Measurements from ENCODE around the gene RALB. TPM values are rescaled to one million over a fixed set of nuclear protein-coding genes. Genes with fewer than 3 reads are reported as not detected.

RALB gene
- polyA plus RNA-seq, 1 donor (not counting 4 experiments of a cell fraction or from before 2014, with no cell fraction given), result 80.8 TPM

DNA sequence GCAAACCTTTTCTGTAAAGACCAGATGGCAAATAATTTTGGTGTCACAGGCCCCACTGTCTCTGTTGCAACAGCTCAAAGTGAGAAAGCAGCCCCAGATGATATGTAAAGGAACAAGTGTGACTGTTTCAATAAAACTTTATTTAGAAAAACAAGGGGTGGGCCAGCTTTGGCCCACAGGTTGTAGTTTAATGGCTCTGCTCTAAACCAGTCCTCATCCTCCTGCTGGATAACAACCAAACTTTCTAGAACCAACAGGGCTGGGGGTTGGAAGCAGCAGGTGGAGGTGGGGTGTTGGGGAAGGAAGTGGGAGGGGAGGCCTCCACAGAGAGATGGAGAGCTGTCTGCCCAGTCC lies 64.5 kb downstream of the RALB start:
- FAIRE-seq (no peak), DNase-seq (ENCODE audit: low read depth, low spot score) (no peak)
- H3K9me3 ChIP-seq (ENCODE audit: control insufficient read depth, low read depth, low read length), result no peaks in the 10 kb centered on the region
- TF ChIP-seq EZH2 (IDR thresholded peaks at IDR 0.05; ENCODE audit: low read length), result no peak
- TF ChIP-seq, protein P1, sequence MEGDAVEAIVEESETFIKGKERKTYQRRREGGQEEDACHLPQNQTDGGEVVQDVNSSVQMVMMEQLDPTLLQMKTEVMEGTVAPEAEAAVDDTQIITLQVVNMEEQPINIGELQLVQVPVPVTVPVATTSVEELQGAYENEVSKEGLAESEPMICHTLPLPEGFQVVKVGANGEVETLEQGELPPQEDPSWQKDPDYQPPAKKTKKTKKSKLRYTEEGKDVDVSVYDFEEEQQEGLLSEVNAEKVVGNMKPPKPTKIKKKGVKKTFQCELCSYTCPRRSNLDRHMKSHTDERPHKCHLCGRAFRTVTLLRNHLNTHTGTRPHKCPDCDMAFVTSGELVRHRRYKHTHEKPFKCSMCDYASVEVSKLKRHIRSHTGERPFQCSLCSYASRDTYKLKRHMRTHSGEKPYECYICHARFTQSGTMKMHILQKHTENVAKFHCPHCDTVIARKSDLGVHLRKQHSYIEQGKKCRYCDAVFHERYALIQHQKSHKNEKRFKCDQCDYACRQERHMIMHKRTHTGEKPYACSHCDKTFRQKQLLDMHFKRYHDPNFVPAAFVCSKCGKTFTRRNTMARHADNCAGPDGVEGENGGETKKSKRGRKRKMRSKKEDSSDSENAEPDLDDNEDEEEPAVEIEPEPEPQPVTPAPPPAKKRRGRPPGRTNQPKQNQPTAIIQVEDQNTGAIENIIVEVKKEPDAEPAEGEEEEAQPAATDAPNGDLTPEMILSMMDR (optimal IDR thresholded peaks at IDR 0.05 in 1 of 3, IDR thresholded peaks at IDR 0.05 in 1 of 3, conservative IDR thresholded peaks at IDR 0.05 in 1 of 3; ENCODE audit: extremely low read depth in 1 of 3, insufficient read depth in 2 of 3, low read length in 3 of 3), result no peak
- H3K79me2 ChIP-seq (ENCODE audit: control insufficient read depth, insufficient read depth, low read length), result no peaks in the 10 kb centered on the region
- dilution Hi-C loops (cut with MboI; ENCODE audit: extremely low pct_ligation_motif_present, low sequenced_read_pairs), result no loop called here
- H4K20me1 ChIP-seq (ENCODE audit: control insufficient read depth, extremely low read depth, insufficient read depth, low read length), result peaks cover 2% of the 10 kb centered on the region
- H3K4me2 ChIP-seq (ENCODE audit: control insufficient read depth, extremely low read depth, insufficient read depth, low read depth, low read length), result no peak overlapping the region
- no peak overlapping the region for H2AFZ ChIP-seq (ENCODE audit: control insufficient read depth, low read length)
- H3K27ac ChIP-seq (ENCODE audit: control insufficient read depth, insufficient read depth, low read length), result no peak overlapping the region
- H3K4me3 ChIP-seq (ENCODE audit: control insufficient read depth in 2 of 3, extremely low read depth in 1 of 3, insufficient read depth in 2 of 3, low read depth in 1 of 3, low read length in 3 of 3), result no peak overlapping the region
- H3K4me1 ChIP-seq (ENCODE audit: control insufficient read depth, extremely low read depth, insufficient read depth, low read length), result peaks cover 14% of the 10 kb centered on the region
- H3K9ac ChIP-seq (ENCODE audit: control insufficient read depth, extremely low read depth, insufficient read depth, low read length), result no peak overlapping the region
- no peaks in the 10 kb centered on the region for H3K9me1 ChIP-seq (ENCODE audit: control insufficient read depth, extremely low read depth, insufficient read depth, low read length)
- no peaks in the 10 kb centered on the region for H3K36me3 ChIP-seq (ENCODE audit: control insufficient read depth in 2 of 2, extremely low read depth in 1 of 2, insufficient read depth in 2 of 2, low read length in 2 of 2)
- H3K27me3 ChIP-seq (ENCODE audit: control insufficient read depth, extremely low read depth, insufficient read depth, low read length), result no peaks in the 10 kb centered on the region

DNA sequence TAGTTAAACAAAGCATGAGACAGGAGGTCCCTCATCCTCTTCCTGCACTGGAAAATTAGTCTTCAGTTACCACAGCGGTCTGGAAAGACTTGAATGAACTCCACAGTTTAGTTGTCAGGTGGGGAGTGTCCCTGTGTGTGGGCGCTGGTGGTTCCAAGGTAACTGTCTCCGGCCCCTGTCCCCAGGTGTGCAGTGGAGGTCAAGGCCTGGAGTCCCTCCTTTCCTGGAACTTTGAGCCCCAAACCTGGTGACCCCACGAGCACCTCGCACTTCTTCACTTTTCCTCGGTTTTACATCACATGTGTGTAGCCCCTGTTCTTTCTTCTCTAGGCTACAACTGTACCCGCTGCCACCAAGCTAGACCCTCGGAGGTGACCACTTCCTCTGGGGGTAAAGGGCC lies 65.3 kb downstream of the RALB start:
- H3K27me3 ChIP-seq (ENCODE audit: control insufficient read depth, extremely low read depth, insufficient read depth, low read length), result no peaks in the 10 kb centered on the region
- no peak for FAIRE-seq
- H2AFZ ChIP-seq (ENCODE audit: control insufficient read depth, low read length), result no peak overlapping the region
- no peaks in the 10 kb centered on the region for H3K9me3 ChIP-seq (ENCODE audit: control insufficient read depth, low read depth, low read length)
- no peak overlapping the region for H3K4me3 ChIP-seq (ENCODE audit: control insufficient read depth in 2 of 3, extremely low read depth in 1 of 3, insufficient read depth in 2 of 3, low read depth in 1 of 3, low read length in 3 of 3)
- DNase-seq (ENCODE audit: low read depth, low spot score), result no peak
- TF ChIP-seq, protein P1 (optimal IDR thresholded peaks at IDR 0.05 in 1 of 3, IDR thresholded peaks at IDR 0.05 in 1 of 3, conservative IDR thresholded peaks at IDR 0.05 in 1 of 3; ENCODE audit: extremely low read depth in 1 of 3, insufficient read depth in 2 of 3, low read length in 3 of 3), result no peak
- no peak for TF ChIP-seq EZH2 (IDR thresholded peaks at IDR 0.05; ENCODE audit: low read length)
- H3K79me2 ChIP-seq (ENCODE audit: control insufficient read depth, insufficient read depth, low read length), result no peaks in the 10 kb centered on the region
- H3K9ac ChIP-seq (ENCODE audit: control insufficient read depth, extremely low read depth, insufficient read depth, low read length), result no peak overlapping the region
- H3K4me1 ChIP-seq (ENCODE audit: control insufficient read depth, extremely low read depth, insufficient read depth, low read length), result peaks cover 14% of the 10 kb centered on the region
- H3K36me3 ChIP-seq (ENCODE audit: control insufficient read depth in 2 of 2, extremely low read depth in 1 of 2, insufficient read depth in 2 of 2, low read length in 2 of 2), result no peaks in the 10 kb centered on the region
- peaks cover 2% of the 10 kb centered on the region for H4K20me1 ChIP-seq (ENCODE audit: control insufficient read depth, extremely low read depth, insufficient read depth, low read length)
- H3K27ac ChIP-seq (ENCODE audit: control insufficient read depth, insufficient read depth, low read length), result no peak overlapping the region
- dilution Hi-C loops (cut with MboI; ENCODE audit: extremely low pct_ligation_motif_present, low sequenced_read_pairs), result no loop called here
- no peaks in the 10 kb centered on the region for H3K9me1 ChIP-seq (ENCODE audit: control insufficient read depth, extremely low read depth, insufficient read depth, low read length)
- H3K4me2 ChIP-seq (ENCODE audit: control insufficient read depth, extremely low read depth, insufficient read depth, low read depth, low read length), result no peak overlapping the region
